ENCODE data around the gene LSM7. TPM values are rescaled to one million over a fixed set of nuclear protein-coding genes. Genes with fewer than 3 reads are reported as not detected.

Gene LSM7
- 111 TPM for total RNA-seq

GRCh38 chr19:2328401-2329148 is at the start of gene LSM7, which contains the start of gene SPPL2B:
Gene LSM7, minus strand, starts transcription at chr19:2328586. Its CDS starts 20 bp downstream, at chr19:2328566.
Gene SPPL2B, plus strand, starts transcription at chr19:2328684. Its CDS starts 26 bp downstream, at chr19:2328710.
- Histone ChIP-seq H3K4me3 (ENCODE audit: low read length) (peak within 1 kb of the TSS; percentile 90), H3K4me1 (ENCODE audit: insufficient read depth, low read length) (peaks cover 82% of the 10 kb centered on the region), H3K9me3 (ENCODE audit: low read depth, low read length) (no peaks in the 10 kb centered on the region), H3K27me3 (ENCODE audit: insufficient read depth, low read length) (no peaks in the 10 kb centered on the region)

GRCh38 chr19:2376784-2377519 is 48.6 kb upstream of the LSM7 start:
- Histone ChIP-seq H3K4me3 (ENCODE audit: low read length) (no peak overlapping the region), H3K4me1 (ENCODE audit: insufficient read depth, low read length) (no peaks in the 10 kb centered on the region), H3K27me3 (ENCODE audit: insufficient read depth, low read length) (no peaks in the 10 kb centered on the region), H3K9me3 (ENCODE audit: low read depth, low read length) (no peaks in the 10 kb centered on the region)

GRCh38 chr19:2375353-2376121 is 47.2 kb upstream of the LSM7 start:
- H3K4me1 ChIP-seq (ENCODE audit: insufficient read depth, low read length), result no peaks in the 10 kb centered on the region
- H3K9me3 ChIP-seq (ENCODE audit: low read depth, low read length), result no peaks in the 10 kb centered on the region
- H3K4me3 ChIP-seq (ENCODE audit: low read length), result no peak overlapping the region
- H3K27me3 ChIP-seq (ENCODE audit: insufficient read depth, low read length), result no peaks in the 10 kb centered on the region

GRCh38 chr19:2374808-2375207 is 46.4 kb upstream of the LSM7 start:
- H3K4me1 ChIP-seq (ENCODE audit: insufficient read depth, low read length), result no peaks in the 10 kb centered on the region
- H3K9me3 ChIP-seq (ENCODE audit: low read depth, low read length), result no peaks in the 10 kb centered on the region
- H3K4me3 ChIP-seq (ENCODE audit: low read length), result no peak overlapping the region
- no peaks in the 10 kb centered on the region for H3K27me3 ChIP-seq (ENCODE audit: insufficient read depth, low read length)

DNA sequence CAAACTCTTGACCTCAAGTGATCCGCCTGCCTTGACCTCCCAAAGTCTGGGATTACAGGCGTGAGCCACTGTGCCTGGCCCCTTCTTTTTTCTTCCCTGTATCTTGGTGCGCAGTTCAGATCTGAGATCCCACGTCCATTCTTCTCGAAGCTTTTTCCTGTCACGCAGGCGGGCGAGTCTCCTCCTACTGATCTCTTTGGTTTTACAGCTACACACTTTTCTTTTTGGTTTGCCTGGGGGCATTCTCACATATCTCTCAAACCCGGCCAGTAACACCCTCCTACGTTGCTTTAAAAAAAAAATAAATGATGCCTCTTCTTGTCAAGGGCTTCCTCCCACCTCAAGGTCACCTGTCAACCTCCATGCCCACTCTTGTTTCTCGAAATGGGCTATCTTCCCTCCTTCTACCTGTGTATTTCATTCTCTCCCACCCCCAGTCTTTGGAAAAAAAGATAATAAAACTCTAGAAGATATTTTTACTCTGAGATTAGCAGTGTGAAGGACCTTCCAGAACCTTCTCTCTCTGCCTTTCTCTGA is 43.8 kb upstream of the LSM7 start:
- H3K9me3 ChIP-seq (ENCODE audit: low read depth, low read length), result no peaks in the 10 kb centered on the region
- H3K4me3 ChIP-seq (ENCODE audit: low read length), result no peak overlapping the region
- H3K27me3 ChIP-seq (ENCODE audit: insufficient read depth, low read length), result no peaks in the 10 kb centered on the region
- H3K4me1 ChIP-seq (ENCODE audit: insufficient read depth, low read length), result no peaks in the 10 kb centered on the region

DNA sequence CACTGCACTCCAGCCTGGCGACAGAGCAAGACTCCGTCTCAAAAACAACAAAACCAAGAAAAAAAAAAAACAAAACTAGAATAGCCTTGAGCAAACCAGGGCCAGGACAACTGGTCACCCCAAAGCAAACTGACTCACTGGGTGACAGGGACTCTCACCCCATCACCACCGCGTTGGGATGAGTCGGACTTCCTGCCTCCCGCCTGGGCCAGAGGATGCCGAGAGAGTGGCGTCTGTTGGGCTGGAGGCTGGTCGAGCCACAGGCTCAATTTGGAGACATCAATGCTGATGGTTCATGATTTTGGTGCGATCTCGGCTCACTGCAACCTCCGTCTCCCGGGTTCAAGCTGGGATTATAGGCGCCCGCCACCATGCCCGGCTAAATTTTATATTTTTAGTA is 43.3 kb upstream of the LSM7 start:
- H3K9me3 ChIP-seq (ENCODE audit: low read depth, low read length), result no peaks in the 10 kb centered on the region
- H3K4me3 ChIP-seq (ENCODE audit: low read length), result no peak overlapping the region
- H3K4me1 ChIP-seq (ENCODE audit: insufficient read depth, low read length), result no peaks in the 10 kb centered on the region
- no peaks in the 10 kb centered on the region for H3K27me3 ChIP-seq (ENCODE audit: insufficient read depth, low read length)

- peaks cover 14% of the 10 kb centered on the region for H3K27me3 ChIP-seq (ENCODE audit: insufficient read depth, low read length)
- no peaks in the 10 kb centered on the region for H3K9me3 ChIP-seq (ENCODE audit: low read depth, low read length)
- no peak overlapping the region for H3K4me3 ChIP-seq (ENCODE audit: low read length)
- H3K4me1 ChIP-seq (ENCODE audit: insufficient read depth, low read length), result no peaks in the 10 kb centered on the region
Measured at GRCh38 chr19:2365201-2365970, 37.0 kb upstream of the LSM7 start.

- Histone ChIP-seq H3K4me1 (ENCODE audit: insufficient read depth, low read length) (no peaks in the 10 kb centered on the region), H3K27me3 (ENCODE audit: insufficient read depth, low read length) (peaks cover 14% of the 10 kb centered on the region), H3K9me3 (ENCODE audit: low read depth, low read length) (no peaks in the 10 kb centered on the region), H3K4me3 (ENCODE audit: low read length) (no peak overlapping the region)
Measured at GRCh38 chr19:2363419-2363818, 35.0 kb upstream of the LSM7 start.

DNA sequence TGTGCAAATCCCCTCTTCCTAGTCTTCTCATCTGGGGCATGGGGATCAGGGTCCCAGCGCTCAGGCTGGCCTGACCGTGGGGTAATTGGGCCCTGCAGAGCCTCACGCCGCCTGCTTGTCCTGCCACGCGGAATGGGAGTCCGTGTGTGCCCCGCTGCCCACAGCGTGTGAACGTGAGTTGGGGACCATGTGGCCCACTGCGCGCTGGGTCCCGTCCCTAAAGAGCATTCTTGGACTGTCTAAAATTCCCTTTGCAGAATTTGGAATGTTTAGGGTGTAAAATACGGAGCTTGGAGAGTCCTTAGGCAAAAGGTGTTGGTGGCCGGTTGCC is 34.5 kb upstream of the LSM7 start:
- Histone ChIP-seq H3K4me3 (ENCODE audit: low read length) (no peak overlapping the region), H3K4me1 (ENCODE audit: insufficient read depth, low read length) (no peaks in the 10 kb centered on the region), H3K27me3 (ENCODE audit: insufficient read depth, low read length) (peaks cover 14% of the 10 kb centered on the region), H3K9me3 (ENCODE audit: low read depth, low read length) (no peaks in the 10 kb centered on the region)

GRCh38 chr19:2362046-2362969 is 33.9 kb upstream of the LSM7 start:
- H3K4me1 ChIP-seq (ENCODE audit: insufficient read depth, low read length), result no peaks in the 10 kb centered on the region
- H3K4me3 ChIP-seq (ENCODE audit: low read length), result no peak overlapping the region

DNA sequence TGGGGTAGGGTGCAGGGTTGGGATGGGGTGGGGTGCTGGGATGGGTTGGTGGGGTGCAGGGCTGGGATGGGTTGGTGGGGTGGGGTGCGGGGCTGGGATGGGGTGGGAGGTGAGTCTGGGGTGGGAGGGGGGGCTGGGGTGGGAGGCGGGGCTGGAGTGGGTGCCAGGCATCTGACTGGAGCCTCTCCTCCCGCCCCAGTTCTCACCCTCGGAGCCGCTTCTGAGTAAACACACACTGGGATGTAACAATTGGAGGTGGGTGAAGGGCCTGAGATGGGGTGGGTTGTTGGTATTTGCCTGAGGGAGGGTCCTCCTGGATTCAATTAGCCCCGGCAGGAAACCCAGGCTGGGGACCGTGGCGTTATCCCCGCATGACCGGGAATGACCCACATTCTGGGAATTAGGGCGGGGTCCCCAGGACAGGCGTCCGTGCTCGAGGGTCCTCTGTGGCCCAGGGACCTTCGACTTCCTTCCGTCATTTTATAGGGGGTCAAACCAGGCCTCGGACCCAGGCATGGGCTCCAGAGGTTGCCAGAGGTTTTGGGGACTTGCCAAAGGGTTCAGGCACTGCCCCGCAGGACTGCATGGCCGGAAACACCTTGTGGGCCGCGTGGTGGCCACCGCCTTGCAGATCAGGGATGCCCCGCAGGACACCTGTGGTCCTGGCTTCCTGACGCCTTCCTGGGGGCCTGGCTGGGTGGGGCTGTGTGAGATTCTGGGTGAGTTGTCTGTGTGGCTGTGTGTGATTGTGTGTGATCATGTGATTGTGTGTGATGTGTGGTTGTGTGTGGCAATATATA is 33.1 kb upstream of the LSM7 start:
- Histone ChIP-seq H3K27me3 (ENCODE audit: insufficient read depth, low read length) (peaks cover 14% of the 10 kb centered on the region), H3K4me3 (ENCODE audit: low read length) (no peak overlapping the region), H3K9me3 (ENCODE audit: low read depth, low read length) (no peaks in the 10 kb centered on the region), H3K4me1 (ENCODE audit: insufficient read depth, low read length) (no peaks in the 10 kb centered on the region)

More at GRCh38 chr19:2362046-2362969, 33.9 kb upstream of the LSM7 start:
- Histone ChIP-seq H3K27me3 (ENCODE audit: insufficient read depth, low read length) (peaks cover 14% of the 10 kb centered on the region), H3K9me3 (ENCODE audit: low read depth, low read length) (no peaks in the 10 kb centered on the region)

DNA sequence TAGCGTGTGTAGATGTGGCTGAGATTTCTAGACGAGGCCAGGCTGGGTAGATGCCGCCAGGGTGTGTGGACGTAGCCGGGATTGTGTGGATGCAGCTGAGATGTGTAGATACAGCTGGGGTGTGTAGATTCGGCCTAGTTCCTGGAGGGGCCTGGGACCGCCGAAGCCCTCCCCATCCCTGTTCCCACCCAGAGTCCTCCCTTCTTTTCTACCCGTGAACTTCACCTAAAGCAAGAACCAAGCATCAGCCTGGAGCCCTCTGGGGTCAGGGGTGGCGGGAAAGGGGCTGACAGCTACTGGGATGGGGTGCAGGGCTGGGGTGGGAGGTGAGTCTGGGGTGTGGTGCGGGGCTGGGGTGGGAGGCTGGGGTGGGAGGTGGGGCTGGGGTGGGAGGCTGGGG is 32.4 kb upstream of the LSM7 start:
- no peak overlapping the region for H3K4me3 ChIP-seq (ENCODE audit: low read length)
- no peaks in the 10 kb centered on the region for H3K4me1 ChIP-seq (ENCODE audit: insufficient read depth, low read length)
- no peaks in the 10 kb centered on the region for H3K9me3 ChIP-seq (ENCODE audit: low read depth, low read length)
- H3K27me3 ChIP-seq (ENCODE audit: insufficient read depth, low read length), result peaks cover 14% of the 10 kb centered on the region

Data from mononuclear cell (primary cell).